ENCODE results near the gene GRM8. TPM values are rescaled to one million over a fixed set of nuclear protein-coding genes. Genes with fewer than 3 reads are reported as not detected.

Gene GRM8
- total and polyA plus RNA-seq, 2 donors, result 0.48 to 2.1 TPM

DNA sequence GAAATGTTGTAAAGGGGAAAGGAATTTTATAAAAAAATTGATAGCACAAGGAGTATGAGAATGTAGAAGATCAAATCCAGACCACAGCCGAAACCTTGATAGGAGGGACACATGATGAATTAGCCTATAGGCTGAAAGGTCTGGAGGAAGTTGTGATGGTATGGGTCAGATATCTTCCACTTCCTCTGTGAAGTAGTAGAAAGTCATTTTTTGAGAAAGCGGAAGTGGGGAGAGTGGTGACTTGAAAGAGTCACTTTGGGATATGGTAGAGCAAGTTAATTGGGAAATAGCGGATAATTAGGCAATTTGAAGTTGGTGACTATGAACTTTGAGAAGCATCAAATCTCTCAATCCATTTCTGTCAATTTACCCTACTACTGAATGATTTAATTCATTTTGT lies 99.4 kb downstream of the GRM8 start:
- no peak for DNase-seq (ENCODE audit: extremely low spot score)
- H3K4me1 ChIP-seq (ENCODE audit: insufficient read depth), result no peaks in the 10 kb centered on the region
- 88% methylated on average over 3 of the region's 3 CpGs for WGBS
- no peak overlapping the region for H3K4me3 ChIP-seq (ENCODE audit: low read depth, low read length)
- no peaks in the 10 kb centered on the region for H3K36me3 ChIP-seq (ENCODE audit: insufficient read depth)
- no peak overlapping the region for H3K27ac ChIP-seq (ENCODE audit: low read depth)

DNA sequence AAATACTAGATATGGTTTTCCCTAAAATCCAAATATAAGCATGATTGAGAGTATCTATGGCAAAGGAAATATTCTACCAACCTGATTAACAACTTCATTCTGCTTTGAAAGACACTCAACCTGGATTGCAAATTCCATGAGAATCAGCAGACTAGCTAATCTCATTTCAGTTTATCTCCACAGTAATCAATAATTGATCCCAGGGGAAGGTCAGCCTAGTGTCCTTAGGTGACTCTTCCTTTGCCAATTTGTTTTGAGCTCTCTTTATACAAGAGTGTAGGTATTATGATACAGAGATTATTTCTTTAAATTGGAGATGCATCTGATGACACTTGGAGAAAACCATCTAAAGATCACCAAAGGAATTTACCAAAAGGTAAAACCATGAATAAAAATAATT lies 100.3 kb downstream of the GRM8 start:
- H3K27ac ChIP-seq (ENCODE audit: low read depth), result no peak overlapping the region
- no peaks in the 10 kb centered on the region for H3K4me1 ChIP-seq (ENCODE audit: insufficient read depth)
- DNase-seq (ENCODE audit: extremely low spot score), result no peak
- H3K4me3 ChIP-seq (ENCODE audit: low read depth, low read length), result no peak overlapping the region
- H3K36me3 ChIP-seq (ENCODE audit: insufficient read depth), result no peaks in the 10 kb centered on the region

DNA sequence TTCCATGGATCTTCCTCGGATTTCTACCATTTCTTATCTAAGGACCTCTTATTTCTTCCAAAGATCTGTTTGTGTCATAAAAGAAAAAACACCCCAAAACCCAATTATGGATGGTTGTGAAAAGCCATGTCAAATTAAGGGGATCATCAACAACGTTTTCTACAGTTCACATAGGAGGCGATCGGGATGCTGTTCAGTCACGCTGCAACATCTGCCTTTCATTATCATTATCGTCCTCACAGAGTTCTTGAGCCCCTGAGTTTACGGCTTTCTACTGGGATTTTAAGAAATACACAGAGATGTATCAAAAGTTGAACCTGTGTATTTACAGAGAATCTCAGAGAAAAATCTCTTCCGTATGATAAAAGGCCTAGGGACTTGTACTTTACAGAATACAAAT lies 101.4 kb downstream of the GRM8 start:
- no peak overlapping the region for H3K27ac ChIP-seq (ENCODE audit: low read depth)
- H3K36me3 ChIP-seq (ENCODE audit: insufficient read depth), result no peaks in the 10 kb centered on the region
- WGBS, result 30% methylated on average over 8 of the region's 8 CpGs
- no peaks in the 10 kb centered on the region for H3K4me1 ChIP-seq (ENCODE audit: insufficient read depth)
- no peak for DNase-seq (ENCODE audit: extremely low spot score)
- H3K4me3 ChIP-seq (ENCODE audit: low read depth, low read length), result no peak overlapping the region

DNA sequence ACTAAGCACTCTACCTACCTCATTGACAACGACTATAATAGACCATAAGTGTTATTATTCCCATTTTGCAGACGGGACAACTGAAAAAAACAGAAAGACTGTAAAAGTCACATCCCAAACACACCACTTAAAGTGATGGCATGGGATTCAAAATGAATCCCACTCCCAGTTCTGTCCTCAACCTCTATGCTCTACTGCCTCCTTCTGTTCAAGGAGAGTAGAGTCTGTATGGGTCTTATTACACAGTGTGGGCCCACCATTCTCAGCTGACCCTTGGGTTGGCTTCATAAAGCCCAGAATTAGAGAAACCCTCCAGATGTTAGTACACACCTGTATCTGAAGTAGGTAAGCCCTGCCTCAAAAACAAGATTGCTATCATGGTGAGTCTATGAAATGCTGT lies 102.2 kb downstream of the GRM8 start:
- Histone ChIP-seq H3K4me3 (ENCODE audit: low read depth, low read length) (no peak overlapping the region), H3K4me1 (ENCODE audit: insufficient read depth) (no peaks in the 10 kb centered on the region), H3K36me3 (ENCODE audit: insufficient read depth) (no peaks in the 10 kb centered on the region), H3K27ac (ENCODE audit: low read depth) (no peak overlapping the region)
- 66% methylated on average over 2 of the region's 2 CpGs for WGBS
- no peak for DNase-seq (ENCODE audit: extremely low spot score)

DNA sequence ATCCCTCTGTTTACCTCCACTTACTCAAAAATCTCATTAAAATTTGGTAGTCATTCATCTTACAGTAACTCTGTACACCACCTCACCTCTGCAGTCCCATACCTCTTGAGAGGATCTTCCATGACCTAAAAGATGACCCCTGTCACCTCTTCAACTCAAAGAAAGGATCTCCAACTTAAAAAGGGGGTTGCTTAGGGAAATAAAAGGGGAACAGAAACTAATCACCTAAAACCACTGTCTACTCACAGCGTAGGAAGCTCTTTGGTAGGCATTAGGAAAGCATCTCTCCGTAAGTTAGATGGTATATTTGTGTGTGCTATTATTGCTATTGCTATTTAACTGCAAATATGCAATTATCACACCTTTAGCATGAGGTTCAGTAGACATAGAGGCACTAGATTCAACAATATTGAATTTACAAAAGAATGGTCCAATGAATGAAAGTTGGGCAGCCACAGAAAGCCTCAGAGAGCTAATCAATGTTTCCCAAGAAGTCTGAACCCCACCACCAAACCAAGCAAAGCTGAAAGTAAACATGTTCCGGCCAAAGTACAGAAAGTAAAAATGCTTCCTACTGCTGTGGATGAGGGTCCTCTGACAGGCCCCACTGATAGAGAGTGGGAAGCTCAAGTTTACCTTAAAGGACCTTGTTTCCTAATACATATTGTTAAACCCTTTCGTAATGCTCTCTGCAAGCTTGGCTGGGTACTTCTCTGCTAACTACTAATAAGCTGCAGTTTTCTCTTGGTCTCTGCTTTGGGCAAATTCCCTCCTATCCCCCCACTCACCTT lies 105.8 kb downstream of the GRM8 start:
- 75% methylated on average over 4 of the region's 4 CpGs for WGBS
- no peak for DNase-seq (ENCODE audit: extremely low spot score)

DNA sequence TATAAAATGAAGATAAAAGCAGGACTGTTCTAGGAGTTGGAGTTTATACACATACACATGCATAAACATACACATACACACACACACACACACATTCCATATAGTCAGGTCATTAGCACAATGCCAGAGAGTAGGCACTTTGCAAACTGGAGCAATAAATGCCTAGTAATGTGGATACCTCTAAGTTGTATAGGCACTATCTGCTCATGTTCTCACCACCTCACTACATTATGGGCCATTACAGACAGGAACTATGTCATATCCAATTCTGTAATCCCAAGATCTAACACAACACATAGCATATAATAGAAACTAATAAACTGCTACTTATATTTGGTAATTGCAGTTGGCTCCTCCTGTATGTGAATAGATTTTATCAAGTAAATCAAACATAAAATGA lies 115.6 kb downstream of the GRM8 start:
- Histone ChIP-seq H3K27ac (ENCODE audit: low read depth) (no peak overlapping the region), H3K36me3 (ENCODE audit: insufficient read depth) (no peaks in the 10 kb centered on the region), H3K4me3 (ENCODE audit: low read depth, low read length) (no peak overlapping the region), H3K4me1 (ENCODE audit: insufficient read depth) (no peaks in the 10 kb centered on the region)
- DNase-seq (ENCODE audit: extremely low spot score), result no peak

More for the DNA sequence above, 105.8 kb downstream of the GRM8 start:
- Histone ChIP-seq H3K36me3 (ENCODE audit: insufficient read depth) (no peaks in the 10 kb centered on the region), H3K27ac (ENCODE audit: low read depth) (no peak overlapping the region), H3K4me3 (ENCODE audit: low read depth, low read length) (no peak overlapping the region), H3K4me1 (ENCODE audit: insufficient read depth) (no peaks in the 10 kb centered on the region)

DNA sequence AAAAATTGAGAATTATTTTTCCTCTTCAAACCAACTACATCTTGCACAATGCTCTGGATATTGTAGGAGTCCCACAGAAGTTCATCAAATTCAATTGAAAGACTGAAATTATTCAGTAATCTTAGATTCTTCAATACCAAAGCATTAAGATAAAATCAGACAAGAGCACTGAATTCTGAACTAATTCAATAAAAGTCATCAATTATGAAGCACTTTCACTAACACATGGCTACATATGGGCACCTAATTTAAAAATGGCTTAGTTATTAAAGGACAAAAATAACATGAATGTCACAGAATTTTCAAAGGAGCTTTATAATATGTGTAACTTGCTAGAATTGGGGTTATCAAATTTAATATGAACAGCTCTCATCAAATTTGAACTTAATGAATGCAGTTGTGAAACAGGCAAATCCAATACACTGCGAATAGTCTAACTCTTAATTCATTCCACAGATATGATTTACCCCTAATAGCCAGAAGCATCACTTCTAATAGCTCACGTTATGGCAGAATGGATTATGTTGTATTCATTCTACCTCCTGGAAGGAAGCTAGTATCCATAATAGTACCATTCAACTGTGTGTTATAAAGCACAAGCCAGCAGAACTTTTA lies 116.8 kb downstream of the GRM8 start:
- 64% methylated on average over 2 of the region's 2 CpGs for WGBS
- no peak overlapping the region for H3K27ac ChIP-seq (ENCODE audit: low read depth)

DNA sequence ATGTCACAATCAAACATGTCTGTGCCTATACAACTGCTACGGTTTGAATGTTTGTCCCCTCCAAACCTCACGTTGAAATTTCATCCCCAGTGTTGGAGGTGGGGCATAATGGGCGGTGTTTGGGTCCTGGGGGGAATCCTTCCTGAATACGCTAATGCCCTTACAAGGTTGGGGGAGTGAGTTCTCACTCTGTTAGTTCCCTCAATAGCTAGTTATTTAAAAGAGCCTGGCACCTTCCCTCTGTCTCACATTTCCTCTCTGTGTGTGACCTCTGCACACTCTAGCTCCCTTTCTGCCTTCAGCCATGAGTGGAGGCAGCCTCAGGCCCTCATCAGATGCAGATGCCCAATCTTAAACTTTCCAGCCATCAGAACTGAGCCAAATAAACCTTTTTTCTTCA lies 129.5 kb downstream of the GRM8 start:
- Histone ChIP-seq H3K4me3 (ENCODE audit: low read depth, low read length) (no peak overlapping the region), H3K4me1 (ENCODE audit: insufficient read depth) (no peaks in the 10 kb centered on the region), H3K36me3 (ENCODE audit: insufficient read depth) (no peaks in the 10 kb centered on the region), H3K27ac (ENCODE audit: low read depth) (no peak overlapping the region)
- DNase-seq (ENCODE audit: extremely low spot score), result no peak
- 47% methylated on average over 4 of the region's 4 CpGs for WGBS

More for the DNA sequence above, 116.8 kb downstream of the GRM8 start:
- DNase-seq (ENCODE audit: extremely low spot score), result peak; percentile 5
- no peak overlapping the region for H3K4me3 ChIP-seq (ENCODE audit: low read depth, low read length)
- H3K36me3 ChIP-seq (ENCODE audit: insufficient read depth), result no peaks in the 10 kb centered on the region
- no peaks in the 10 kb centered on the region for H3K4me1 ChIP-seq (ENCODE audit: insufficient read depth)

DNA sequence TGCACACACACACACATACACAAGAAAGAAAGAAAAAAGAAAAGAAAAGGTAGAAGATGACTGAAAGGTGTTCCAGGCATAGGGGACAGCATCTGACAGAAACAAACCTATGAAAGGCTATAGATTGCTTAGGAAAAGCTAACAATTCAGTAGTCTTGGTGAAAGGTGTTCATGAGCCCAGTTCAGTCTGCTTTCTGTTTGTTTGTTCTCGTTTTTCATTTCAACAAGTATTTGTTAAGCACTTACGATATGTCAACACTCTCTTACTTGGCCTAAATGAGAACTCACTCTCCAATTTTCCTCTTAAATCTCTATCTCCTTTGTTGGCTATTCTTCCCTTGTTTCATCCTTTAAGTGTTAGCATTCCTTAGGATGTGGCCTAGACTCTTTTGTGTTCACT lies 133.2 kb downstream of the GRM8 start:
- Histone ChIP-seq H3K4me3 (ENCODE audit: low read depth, low read length) (no peak overlapping the region), H3K4me1 (ENCODE audit: insufficient read depth) (no peaks in the 10 kb centered on the region), H3K27ac (ENCODE audit: low read depth) (no peak overlapping the region), H3K36me3 (ENCODE audit: insufficient read depth) (no peaks in the 10 kb centered on the region)
- 72% methylated on average over 2 of the region's 2 CpGs for WGBS
- DNase-seq (ENCODE audit: extremely low spot score), result no peak

DNA sequence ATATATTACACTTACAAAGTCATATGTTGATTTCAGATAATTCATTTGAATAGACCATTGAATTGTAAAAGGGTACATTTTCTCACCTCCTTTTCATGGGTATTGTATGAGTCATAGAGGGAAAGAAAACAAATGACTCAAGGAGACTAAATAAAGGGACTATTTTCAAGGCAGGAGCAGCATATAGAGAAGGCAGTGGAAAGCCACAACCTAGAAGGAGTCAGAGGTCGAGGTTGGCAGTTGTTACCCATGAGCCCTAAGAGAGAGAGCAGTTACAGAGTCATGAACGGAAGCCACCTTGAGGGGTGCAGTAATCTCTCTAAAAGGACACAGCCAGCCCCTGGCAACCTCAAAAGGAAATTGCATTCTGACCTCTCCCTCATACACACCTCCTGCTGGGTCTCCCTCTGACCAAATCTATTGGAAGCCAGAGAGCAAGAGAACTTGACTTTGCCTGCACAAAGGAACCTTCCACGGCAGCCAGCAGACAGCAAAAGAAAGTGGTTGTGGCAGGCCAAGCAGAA lies 137.9 kb downstream of the GRM8 start:
- WGBS, result 61% methylated on average over 3 of the region's 3 CpGs
- H3K36me3 ChIP-seq (ENCODE audit: insufficient read depth), result no peaks in the 10 kb centered on the region
- DNase-seq (ENCODE audit: extremely low spot score), result no peak
- H3K27ac ChIP-seq (ENCODE audit: low read depth), result no peak overlapping the region
- no peaks in the 10 kb centered on the region for H3K4me1 ChIP-seq (ENCODE audit: insufficient read depth)
- no peak overlapping the region for H3K4me3 ChIP-seq (ENCODE audit: low read depth, low read length)

DNA sequence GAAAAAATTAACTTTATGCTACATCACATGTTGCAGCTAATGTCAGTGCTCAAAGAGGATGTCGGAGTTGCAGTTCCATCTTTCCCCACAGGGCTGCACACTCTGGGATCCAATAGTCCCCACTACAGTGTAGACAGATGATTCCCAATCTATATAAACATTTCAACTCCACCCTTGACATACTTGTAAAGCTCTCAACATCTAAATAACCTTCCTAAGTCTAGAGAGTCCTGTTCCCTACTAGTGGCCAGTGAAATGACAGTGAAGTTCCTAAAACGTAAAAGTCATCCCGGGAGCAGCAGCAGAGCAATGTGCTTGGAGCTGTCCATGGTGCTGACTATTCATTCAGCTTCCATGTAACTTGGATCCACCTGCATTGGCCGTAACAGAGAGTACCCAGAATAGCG lies 145.1 kb downstream of the GRM8 start:
- no peaks in the 10 kb centered on the region for H3K36me3 ChIP-seq (ENCODE audit: insufficient read depth)
- DNase-seq (ENCODE audit: extremely low spot score), result peak; percentile 54
- no peaks in the 10 kb centered on the region for H3K4me1 ChIP-seq (ENCODE audit: insufficient read depth)
- WGBS, result 19% methylated on average over 5 of the region's 5 CpGs
- no peak overlapping the region for H3K27ac ChIP-seq (ENCODE audit: low read depth)
- no peak overlapping the region for H3K4me3 ChIP-seq (ENCODE audit: low read depth, low read length)

DNA sequence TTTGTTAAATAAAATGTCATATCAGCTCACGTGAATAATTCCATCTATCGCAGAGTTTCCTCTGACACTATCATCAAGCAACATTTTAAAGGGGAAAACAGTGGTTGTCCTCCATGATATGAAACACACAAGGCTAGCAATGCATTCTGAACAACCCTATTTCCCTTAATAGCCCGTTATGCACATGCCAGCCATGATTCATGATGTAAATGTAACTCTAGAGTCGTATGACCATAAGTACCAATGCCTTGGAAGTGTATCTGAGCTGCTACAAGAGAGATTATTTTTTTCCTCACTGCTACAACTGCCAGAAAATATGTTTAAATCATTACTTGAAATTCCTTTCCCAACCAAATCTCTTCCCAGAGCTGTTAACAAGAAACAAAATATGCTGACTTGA lies 159.4 kb downstream of the GRM8 start:
- Histone ChIP-seq H3K4me3 (ENCODE audit: low read depth, low read length) (no peak overlapping the region), H3K4me1 (ENCODE audit: insufficient read depth) (no peaks in the 10 kb centered on the region), H3K27ac (ENCODE audit: low read depth) (no peak overlapping the region), H3K36me3 (ENCODE audit: insufficient read depth) (no peaks in the 10 kb centered on the region)
- WGBS, result 67% methylated on average over 4 of the region's 4 CpGs
- no peak for DNase-seq (ENCODE audit: extremely low spot score)

DNA sequence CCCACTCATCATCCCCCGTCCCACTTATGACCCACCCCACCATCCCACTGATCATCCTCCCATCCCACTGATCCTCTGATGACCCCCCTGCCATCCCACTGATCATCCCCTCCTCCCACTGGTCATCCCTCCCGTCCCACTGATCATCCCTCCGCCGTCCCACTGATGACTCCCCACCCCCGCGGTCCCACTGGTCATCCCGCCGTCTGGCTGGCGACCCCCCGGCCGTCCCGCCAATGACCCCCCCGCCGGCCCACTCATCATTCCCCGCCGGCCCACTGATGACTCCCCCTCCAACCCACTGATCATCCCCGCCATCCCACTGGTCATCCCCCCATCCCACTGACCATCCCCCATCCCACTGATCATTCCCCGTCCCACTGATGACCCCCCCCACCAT lies 161.1 kb downstream of the GRM8 start:
- WGBS, result 96% methylated on average over 18 of the region's 18 CpGs
- H3K27ac ChIP-seq (ENCODE audit: low read depth), result no peak overlapping the region
- no peak for DNase-seq (ENCODE audit: extremely low spot score)
- no peaks in the 10 kb centered on the region for H3K4me1 ChIP-seq (ENCODE audit: insufficient read depth)
- no peaks in the 10 kb centered on the region for H3K36me3 ChIP-seq (ENCODE audit: insufficient read depth)
- no peak overlapping the region for H3K4me3 ChIP-seq (ENCODE audit: low read depth, low read length)

DNA sequence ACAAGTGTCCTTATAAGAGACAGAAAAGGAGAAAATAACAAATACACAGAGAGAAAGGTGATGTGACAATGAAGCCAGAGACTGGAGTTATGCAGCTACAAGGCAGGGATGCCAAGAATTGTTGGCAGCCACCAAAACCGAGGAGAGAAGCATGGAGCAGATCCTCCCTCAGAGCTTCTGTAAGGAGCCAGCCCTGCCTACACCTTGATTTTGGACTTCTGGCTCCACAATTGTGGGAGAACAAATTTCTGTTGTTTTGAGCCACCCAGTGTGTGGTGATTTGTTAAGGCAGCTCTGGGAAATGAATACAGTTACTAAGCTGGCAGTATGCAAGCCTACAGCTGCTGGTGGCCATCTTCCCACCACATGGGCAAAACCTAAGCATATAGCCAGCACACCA lies 163.6 kb downstream of the GRM8 start:
- DNase-seq (ENCODE audit: extremely low spot score), result no peak
- H3K36me3 ChIP-seq (ENCODE audit: insufficient read depth), result no peaks in the 10 kb centered on the region
- no peak overlapping the region for H3K4me3 ChIP-seq (ENCODE audit: low read depth, low read length)
- 60% methylated on average over 1 of the region's 1 CpG for WGBS
- no peak overlapping the region for H3K27ac ChIP-seq (ENCODE audit: low read depth)
- H3K4me1 ChIP-seq (ENCODE audit: insufficient read depth), result no peaks in the 10 kb centered on the region

Measured in urinary bladder (tissue), 4 donors.